Measurements from ENCODE around the gene IFI16.
"Not testable (repeated sequence)": the region's sequence is repeated elsewhere in the genome, so short reads cannot be mapped to it uniquely, and the experiment has no call there.

The IFI16 gene

DNA sequence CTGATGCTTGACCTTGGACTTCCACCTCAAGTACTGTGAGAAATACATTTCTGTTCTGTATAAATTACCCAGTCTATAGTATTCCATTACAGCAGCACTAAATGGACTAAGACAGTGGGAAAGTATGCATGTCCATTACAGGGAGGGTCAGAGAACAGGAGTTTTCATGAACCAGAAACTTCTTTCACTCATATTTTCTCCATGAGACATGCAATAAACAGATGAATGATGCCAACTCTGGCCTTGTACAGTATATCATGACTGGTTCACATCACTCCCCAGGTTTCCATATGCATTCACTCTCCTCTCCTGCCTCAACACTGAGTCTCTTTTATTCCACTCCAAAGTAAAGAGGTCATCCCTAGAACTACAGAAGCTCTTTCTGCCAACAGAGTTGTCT is 4.5 kb upstream of the IFI16 start:
- H3K4me3 ChIP-seq (ENCODE audit: control insufficient read depth, low read depth, low read length) = no peak overlapping the region

DNA sequence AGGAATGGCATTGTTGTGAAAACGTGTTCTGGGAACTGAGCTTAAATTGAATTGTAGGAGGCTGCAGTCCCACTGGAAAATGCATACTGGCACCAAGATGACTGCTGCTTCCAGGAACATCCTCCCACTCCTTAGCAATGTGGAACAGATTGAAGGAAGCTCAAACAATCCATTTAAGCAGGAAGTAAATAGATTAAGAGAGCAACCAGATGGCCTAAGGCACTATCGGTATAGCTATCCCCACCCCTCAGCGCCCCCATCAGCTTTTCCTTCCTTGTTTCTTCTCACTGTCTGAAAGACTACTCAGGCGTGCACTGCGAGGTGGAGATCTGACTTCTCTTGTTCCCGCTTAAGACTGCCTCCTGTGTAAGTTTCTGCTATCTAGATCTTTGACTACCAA is 4.0 kb upstream of the IFI16 start:
- no peak overlapping the region for H3K4me3 ChIP-seq (ENCODE audit: control insufficient read depth, low read depth, low read length)

More for the DNA sequence above, 4.5 kb upstream of the IFI16 start:
- TF ChIP-seq, protein P1, sequence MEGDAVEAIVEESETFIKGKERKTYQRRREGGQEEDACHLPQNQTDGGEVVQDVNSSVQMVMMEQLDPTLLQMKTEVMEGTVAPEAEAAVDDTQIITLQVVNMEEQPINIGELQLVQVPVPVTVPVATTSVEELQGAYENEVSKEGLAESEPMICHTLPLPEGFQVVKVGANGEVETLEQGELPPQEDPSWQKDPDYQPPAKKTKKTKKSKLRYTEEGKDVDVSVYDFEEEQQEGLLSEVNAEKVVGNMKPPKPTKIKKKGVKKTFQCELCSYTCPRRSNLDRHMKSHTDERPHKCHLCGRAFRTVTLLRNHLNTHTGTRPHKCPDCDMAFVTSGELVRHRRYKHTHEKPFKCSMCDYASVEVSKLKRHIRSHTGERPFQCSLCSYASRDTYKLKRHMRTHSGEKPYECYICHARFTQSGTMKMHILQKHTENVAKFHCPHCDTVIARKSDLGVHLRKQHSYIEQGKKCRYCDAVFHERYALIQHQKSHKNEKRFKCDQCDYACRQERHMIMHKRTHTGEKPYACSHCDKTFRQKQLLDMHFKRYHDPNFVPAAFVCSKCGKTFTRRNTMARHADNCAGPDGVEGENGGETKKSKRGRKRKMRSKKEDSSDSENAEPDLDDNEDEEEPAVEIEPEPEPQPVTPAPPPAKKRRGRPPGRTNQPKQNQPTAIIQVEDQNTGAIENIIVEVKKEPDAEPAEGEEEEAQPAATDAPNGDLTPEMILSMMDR (IDR thresholded peaks at IDR 0.05; ENCODE audit: control insufficient read depth, insufficient read depth, low read depth, low read length, missing control alignments) = no peak
- no peak for DNase-seq (ENCODE audit: low read depth)

DNA sequence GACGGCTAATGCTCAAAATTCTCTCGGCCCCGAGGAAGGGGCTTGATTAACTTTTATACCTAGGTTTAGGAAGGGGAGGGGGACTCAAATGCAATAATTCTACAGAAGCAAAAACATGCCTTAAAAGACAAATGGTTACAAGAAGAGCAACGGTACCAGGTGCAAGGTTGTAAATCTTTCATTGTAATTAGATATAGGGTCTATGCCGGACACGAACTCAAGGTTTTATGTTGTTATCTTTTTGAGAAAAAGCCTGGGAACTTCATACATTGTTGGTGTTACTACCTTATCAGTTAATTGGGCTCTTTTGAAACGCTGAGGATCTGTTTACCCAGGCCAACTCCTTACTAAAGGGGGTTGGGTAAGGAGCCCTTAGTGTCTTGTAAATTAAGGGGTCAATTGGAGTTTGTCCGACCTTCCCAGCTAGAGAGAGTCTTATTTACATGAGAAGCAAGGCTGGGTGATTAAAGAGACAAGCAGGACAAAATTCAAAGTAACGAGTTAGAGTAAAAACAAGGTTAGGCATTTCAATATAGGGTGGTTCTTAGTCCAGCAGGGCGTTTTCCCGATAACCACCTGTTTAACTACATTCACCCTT is 3.4 kb upstream of the IFI16 start:
- DNase-seq (ENCODE audit: low read depth); H3K4me3 ChIP-seq (ENCODE audit: control insufficient read depth, low read depth, low read length): not testable (repeated sequence)

More for the DNA sequence above, 4.0 kb upstream of the IFI16 start:
- TF ChIP-seq, protein P1 (IDR thresholded peaks at IDR 0.05; ENCODE audit: control insufficient read depth, insufficient read depth, low read depth, low read length, missing control alignments) = no peak
- DNase-seq (ENCODE audit: low read depth) = no peak

DNA sequence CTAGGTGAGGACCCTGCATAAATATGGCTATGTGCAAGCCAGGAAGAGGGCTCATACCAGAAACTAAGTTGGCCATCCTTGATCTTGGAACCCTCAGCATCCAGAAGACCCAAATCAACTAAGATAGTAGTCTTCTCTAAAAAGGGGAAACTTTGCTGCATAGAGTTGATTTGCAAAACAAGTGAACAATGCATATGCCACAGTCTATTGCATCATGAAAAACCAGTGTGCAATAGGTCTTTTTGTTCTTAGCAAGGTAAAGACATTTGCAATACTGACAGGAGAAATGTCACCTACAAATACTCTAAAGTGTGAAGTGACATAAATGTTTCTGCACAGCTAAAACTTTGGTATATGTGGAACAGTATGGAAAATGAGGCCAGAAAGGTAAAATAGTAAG is 2.0 kb upstream of the IFI16 start:
- TF ChIP-seq, protein P1 (IDR thresholded peaks at IDR 0.05; ENCODE audit: control insufficient read depth, insufficient read depth, low read depth, low read length, missing control alignments) = no peak
- no peak overlapping the region for H3K4me3 ChIP-seq (ENCODE audit: control insufficient read depth, low read depth, low read length)
- no peak for DNase-seq (ENCODE audit: low read depth)

DNA sequence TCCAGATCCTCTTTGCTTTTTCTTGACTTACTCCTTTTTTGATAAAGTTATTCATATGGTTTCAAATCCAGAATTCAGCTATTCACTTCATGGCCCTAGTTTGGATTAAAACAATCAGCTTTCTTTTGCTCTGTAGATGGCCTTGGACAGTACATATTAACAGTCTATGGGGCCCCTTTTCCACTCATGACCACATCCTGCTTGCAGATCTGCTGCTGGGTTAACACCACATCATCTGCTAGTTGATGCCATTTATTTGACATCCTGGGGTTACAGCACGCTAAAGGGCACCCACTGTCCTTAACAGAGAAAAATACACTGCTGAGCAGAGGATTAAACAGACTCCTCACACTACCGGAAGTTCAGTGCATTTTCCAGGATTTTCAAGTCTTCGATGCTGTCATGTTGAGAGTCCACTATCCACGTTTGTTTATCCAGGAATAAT is 941 bp upstream of the IFI16 start:
- H3K4me3 ChIP-seq (ENCODE audit: control insufficient read depth, low read depth, low read length) = no peak overlapping the region
- no peak for DNase-seq (ENCODE audit: low read depth)
- TF ChIP-seq, protein P1 (IDR thresholded peaks at IDR 0.05; ENCODE audit: control insufficient read depth, insufficient read depth, low read depth, low read length, missing control alignments) = no peak

DNA sequence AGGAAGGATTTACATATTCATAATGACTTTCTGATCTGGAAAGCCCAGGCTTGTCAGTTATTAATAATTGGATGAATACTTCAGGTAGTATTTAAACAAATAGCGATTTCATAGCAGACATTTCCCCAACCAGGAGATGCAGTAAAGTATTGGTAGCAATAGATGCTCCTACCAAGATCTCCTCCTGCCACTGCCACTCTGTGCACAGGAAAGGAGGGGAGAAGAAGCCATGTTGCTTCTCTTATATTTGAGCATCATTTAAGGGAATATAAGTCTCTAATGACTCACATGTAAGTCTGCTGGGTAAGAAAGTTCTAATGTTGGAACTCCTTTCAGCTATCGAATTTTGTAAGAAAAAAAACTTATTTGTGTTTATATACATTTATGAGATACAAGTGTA is 420 bp upstream of the IFI16 start:
- no peak for DNase-seq (ENCODE audit: low read depth)
- peak overlapping the region; percentile 22; the same call in 1 of the 2 replicates for H3K4me3 ChIP-seq (ENCODE audit: control insufficient read depth, low read depth, low read length)
- TF ChIP-seq, protein P1 (IDR thresholded peaks at IDR 0.05; ENCODE audit: control insufficient read depth, insufficient read depth, low read depth, low read length, missing control alignments) = no peak

DNA sequence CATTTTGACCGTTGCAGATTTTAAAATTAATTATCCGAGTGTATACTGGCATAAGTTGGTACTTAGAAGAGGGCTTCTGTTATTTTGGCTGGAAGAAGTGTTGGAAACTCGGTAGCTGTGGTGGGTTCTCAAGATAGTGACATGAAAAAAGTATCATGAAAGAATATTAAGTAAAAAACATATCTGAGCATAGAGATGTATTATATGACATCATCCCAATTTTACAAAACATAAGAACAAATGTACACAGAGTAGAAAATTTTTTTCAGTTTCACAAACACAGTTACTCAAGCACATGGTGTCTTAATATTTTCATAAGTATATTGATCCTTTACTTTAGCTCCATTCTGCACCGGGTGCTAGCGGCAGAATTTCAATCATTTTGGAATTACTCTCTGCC is 684 bp downstream of the IFI16 start:
- DNase-seq (ENCODE audit: low read depth) = no peak
- H3K4me3 ChIP-seq (ENCODE audit: control insufficient read depth, low read depth, low read length) = peak overlapping the region; percentile 68
- TF ChIP-seq, protein P1 (IDR thresholded peaks at IDR 0.05; ENCODE audit: control insufficient read depth, insufficient read depth, low read depth, low read length, missing control alignments) = no peak

DNA sequence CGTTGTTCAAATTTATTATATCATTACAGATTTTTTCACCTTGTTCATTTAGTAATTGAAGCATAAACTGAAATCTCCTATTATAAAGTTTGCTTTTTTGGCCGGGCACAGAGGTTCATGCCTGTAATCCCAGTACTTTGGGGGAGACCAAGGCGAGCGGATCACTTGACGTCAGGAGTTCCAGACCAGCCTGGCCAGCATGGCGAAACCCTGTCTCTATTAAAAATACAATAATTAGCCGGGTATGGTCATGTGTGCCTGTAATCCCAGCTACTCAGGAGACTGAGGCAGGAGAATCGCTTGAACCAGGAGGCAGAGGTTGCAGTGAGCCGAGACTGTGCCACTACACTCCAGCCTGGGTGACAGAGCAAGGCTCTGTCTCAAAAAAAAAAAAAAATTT is 1.3 kb downstream of the IFI16 start:
- DNase-seq (ENCODE audit: low read depth) = not testable (repeated sequence)
- peak overlapping the region; percentile 68 for H3K4me3 ChIP-seq (ENCODE audit: control insufficient read depth, low read depth, low read length)
